OCI-LY7 (cell line): ENCODE data around the gene CD74. TPM values are rescaled to one million over a fixed set of nuclear protein-coding genes. Genes with fewer than 3 reads are reported as not detected.

Experiments
- BruUV-seq: library from RNA; stranded (reverse); fragments of 400-500 nt; replicated peaks from 2 replicates; lab custom pipeline; 2021; lab: Mats Ljungman, UMichigan
- CTCF ChIA-PET: fragments of 300-600 bp; sonication (Branson Sonifier 250); formaldehyde crosslinking; loops from one replicate; lab custom pipeline; 2022; ENCODE audit warnings: antibody characterized with exemption; ENCODE audit not compliant: unreplicated experiment; lab: Charles Lee
- POLR2A ChIA-PET: fragments of 300-600 bp; sonication (Branson Sonifier 250); formaldehyde crosslinking; loops from one replicate; lab custom pipeline; 2022; ENCODE audit warnings: antibody characterized with exemption; lab: Charles Lee
- DNase-seq: peaks from one replicate; pipeline ENCODE4 v3.0.0-alpha.2; 2015; ENCODE audit warnings: low spot score
- H2AFZ ChIP-seq: fragments of 200-600 bp; sonication (generic), shearing (Covaris generic); 2 replicates; pipeline ENCODE4 v1.6.1; 2014; ENCODE audit warnings: mild to moderate bottlenecking, antibody characterized with exemption, low read length, moderate library complexity
- H3K27ac ChIP-seq: fragments of 200-600 bp; sonication (generic); 2 replicates; pipeline ENCODE4 v1.5.1; 2014; ENCODE audit warnings: mixed run types, low read depth, mild to moderate bottlenecking, moderate library complexity, low read length, inconsistent platforms; ENCODE audit not compliant: poor library complexity, severe bottlenecking
- H3K36me3 ChIP-seq: fragments of 200-600 bp; sonication (generic); 2 replicates; pipeline ENCODE4 v1.6.1; 2014; ENCODE audit warnings: mild to moderate bottlenecking, antibody characterized with exemption, low read length, moderate library complexity, mixed read lengths; ENCODE audit not compliant: insufficient read depth
- H3K4me1 ChIP-seq: fragments of 200-600 bp; sonication (generic); 2 replicates; pipeline ENCODE4 v1.5.1; 2014; ENCODE audit warnings: mild to moderate bottlenecking, low read length; ENCODE audit not compliant: insufficient read depth, poor library complexity, severe bottlenecking
- H3K4me2 ChIP-seq: fragments of 200-600 bp; sonication (generic); 2 replicates; pipeline ENCODE4 v1.6.1; 2014; ENCODE audit warnings: mild to moderate bottlenecking, low read length
- H3K4me3 ChIP-seq: fragments of 200-600 bp; sonication (generic); 2 replicates; pipeline ENCODE4 v1.5.1; 2014; ENCODE audit warnings: mild to moderate bottlenecking, low read depth, low read length; ENCODE audit not compliant: poor library complexity, severe bottlenecking
- H3K79me2 ChIP-seq: fragments of 200-600 bp; sonication (generic); 2 replicates; pipeline ENCODE4 v1.6.1; 2016; ENCODE audit warnings: low read depth, mild to moderate bottlenecking, low read length, moderate library complexity, mixed read lengths; ENCODE audit not compliant: insufficient read depth
- H3K9me2 ChIP-seq: fragments of 200-600 bp; sonication (generic); 2 replicates; pipeline ENCODE4 v1.6.1; 2016; ENCODE audit warnings: mild to moderate bottlenecking, low read length, mixed read lengths; ENCODE audit not compliant: insufficient read depth
- H3K9me3 ChIP-seq: fragments of 200-600 bp; sonication (generic); 2 replicates; pipeline ENCODE4 v1.6.1; 2014; ENCODE audit warnings: mild to moderate bottlenecking, mixed run types, low read length, mixed read lengths
- H4K20me1 ChIP-seq: fragments of 200-600 bp; sonication (generic); 2 replicates; pipeline ENCODE4 v1.6.1; 2014; ENCODE audit warnings: mild to moderate bottlenecking, antibody characterized with exemption, low read length, moderate library complexity, mixed read lengths; ENCODE audit not compliant: insufficient read depth
- intact Hi-C: fragments of 100-400 bp; cut with micrococcal nuclease; formaldehyde crosslinking; loops from one replicate; pipeline ENCODE4 v1.10.0; 2022; ENCODE audit not compliant: unreplicated experiment
- total RNA-seq, 2 experiments: library from RNA; depleted of rRNA in 1 of 2; stranded (reverse); fragments of >200 nt in 1 of 2; shearing (Covaris generic) in 1 of 2; gene quantifications; 2 replicates each; pipeline ENCODE4 v1.2.3, GENCODE V29; 2014 to 2022
- TF ChIP-seq, protein P1 (sequence below): fragments of 200-600 bp; sonication (generic); conservative IDR thresholded peaks from 2 replicates; pipeline ENCODE4 v1.5.1; 2014; ENCODE audit warnings: mild to moderate bottlenecking, antibody characterized with exemption, low read length, moderate library complexity, mixed read lengths

Gene CD74
- total RNA-seq, 2 experiments from 2014 or later: 1,759 to 3,686 TPM

DNA sequence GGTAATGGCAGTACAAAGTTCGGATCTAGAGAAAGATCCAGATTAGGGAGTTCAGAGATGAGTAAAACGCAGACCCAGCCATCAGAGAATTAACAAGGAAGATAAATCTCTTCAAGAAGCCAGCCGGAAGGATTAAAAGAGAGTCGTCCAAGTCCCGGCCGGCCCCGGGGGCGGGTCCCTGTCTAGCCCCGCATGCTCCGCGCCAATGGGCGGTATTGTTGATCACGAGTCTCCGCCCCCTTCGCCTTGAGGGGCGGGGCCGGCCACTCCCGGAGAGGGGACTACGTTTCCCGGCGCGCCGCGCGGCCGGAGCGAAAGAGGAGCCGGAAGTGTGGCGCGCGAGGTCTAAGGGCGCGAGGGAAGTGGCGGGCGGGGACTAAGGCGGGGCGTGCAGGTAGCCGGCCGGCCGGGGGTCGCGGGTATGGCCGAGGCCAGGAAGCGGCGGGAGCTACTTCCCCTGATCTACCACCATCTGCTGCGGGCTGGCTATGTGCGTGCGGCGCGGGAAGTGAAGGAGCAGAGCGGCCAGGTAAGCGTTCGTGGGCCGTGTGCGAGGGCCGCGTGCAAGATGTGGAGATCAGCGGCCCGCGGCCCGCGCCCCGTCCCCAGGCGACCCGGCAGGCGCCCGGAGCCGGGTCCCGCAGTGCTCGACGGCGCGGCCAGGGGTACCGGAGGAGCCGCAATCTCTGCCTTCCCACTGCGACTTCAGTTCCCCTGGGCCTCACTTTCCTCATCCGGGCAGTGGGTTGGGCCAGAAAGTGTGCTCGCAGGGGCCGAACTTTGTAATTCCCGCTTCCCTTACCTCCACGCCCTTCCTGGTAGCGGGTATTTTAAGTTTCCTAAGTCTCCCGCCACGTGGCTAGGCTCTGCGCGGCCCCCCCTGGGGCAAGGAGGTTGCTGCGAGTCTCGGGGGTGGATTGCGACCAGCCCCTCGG lies 55.1 kb downstream of the CD74 start, which contains the start of gene TCOF1:
TCOF1 (plus strand) TSS at position 372 of the 935 bp plus-strand sequence; CDS start at position 422, 50 bp downstream.
- Histone ChIP-seq H3K27ac (peak within 1 kb of the TSS; percentile 54), H4K20me1 (peaks cover 19% of the 10 kb centered on the region; the same call in 1 of the 2 replicates), H3K9me3 (no peaks in the 10 kb centered on the region), H3K79me2 (peaks cover 38% of the 10 kb centered on the region), H3K4me2 (peak within 1 kb of the TSS; percentile 76), H3K36me3 (peaks cover 36% of the 10 kb centered on the region), H3K4me1 (peaks cover 38% of the 10 kb centered on the region), H3K9me2 (no peaks in the 10 kb centered on the region), H2AFZ (peak within 1 kb of the TSS; percentile 95), H3K4me3 (peak within 1 kb of the TSS; percentile 93)
- TF ChIP-seq, protein P1, sequence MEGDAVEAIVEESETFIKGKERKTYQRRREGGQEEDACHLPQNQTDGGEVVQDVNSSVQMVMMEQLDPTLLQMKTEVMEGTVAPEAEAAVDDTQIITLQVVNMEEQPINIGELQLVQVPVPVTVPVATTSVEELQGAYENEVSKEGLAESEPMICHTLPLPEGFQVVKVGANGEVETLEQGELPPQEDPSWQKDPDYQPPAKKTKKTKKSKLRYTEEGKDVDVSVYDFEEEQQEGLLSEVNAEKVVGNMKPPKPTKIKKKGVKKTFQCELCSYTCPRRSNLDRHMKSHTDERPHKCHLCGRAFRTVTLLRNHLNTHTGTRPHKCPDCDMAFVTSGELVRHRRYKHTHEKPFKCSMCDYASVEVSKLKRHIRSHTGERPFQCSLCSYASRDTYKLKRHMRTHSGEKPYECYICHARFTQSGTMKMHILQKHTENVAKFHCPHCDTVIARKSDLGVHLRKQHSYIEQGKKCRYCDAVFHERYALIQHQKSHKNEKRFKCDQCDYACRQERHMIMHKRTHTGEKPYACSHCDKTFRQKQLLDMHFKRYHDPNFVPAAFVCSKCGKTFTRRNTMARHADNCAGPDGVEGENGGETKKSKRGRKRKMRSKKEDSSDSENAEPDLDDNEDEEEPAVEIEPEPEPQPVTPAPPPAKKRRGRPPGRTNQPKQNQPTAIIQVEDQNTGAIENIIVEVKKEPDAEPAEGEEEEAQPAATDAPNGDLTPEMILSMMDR: no peak
- POLR2A ChIA-PET: interaction anchor here (0.6 to 1.5 kb wide), 7 partner anchors 9 to 306 kb away, joined by 3 to 4 read pairs (median 3); partner anchors contain the start of gene CD74
- intact Hi-C loops: loop anchor here (1.0 to 5.0 kb wide), 3 partner anchors 55 to 345 kb away; partner anchors contain the start of genes CD74, RBM22 and RPS14
- peak; percentile 99 for DNase-seq
- CTCF ChIA-PET: no interaction called here
- TSS peak; percentile 57 for BruUV-seq

DNA sequence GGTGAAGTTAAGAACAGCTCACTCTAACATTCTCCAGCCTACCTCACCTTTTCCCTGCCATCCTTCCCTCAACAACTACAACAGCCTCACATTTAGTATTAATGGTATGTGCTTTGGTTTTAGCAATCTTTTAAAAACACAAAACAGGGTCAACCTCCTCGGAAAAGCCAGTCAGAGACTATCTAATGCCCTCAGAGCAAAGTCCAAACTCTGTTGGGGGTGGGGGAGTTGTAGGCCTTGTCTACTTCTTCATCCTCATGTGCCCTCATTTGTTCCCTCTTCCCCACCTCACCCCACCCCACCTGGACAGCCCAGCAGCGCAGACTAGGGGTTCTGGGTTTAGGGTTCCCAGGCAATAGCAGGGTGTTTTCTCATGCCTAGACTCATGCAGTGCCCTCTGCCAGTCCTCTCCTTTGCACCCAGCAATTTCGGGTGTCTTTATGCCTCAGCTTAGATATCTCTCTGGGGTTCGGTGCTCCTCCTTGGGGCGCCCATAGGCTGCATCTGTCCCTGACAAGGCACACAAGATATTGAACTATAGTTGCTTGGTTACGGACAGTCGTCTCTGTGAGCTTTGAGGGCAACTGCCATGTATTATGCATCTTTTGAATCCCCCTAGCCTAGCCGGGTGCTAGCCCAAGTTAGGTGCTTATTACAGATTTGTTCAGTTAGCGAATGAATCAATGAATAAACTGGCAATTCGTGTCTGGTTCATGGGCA lies 56.0 kb downstream of the CD74 start:
- TSS peak; percentile 87 for BruUV-seq
- POLR2A ChIA-PET: interaction anchor here (0.8 to 1.3 kb wide), 5 partner anchors 8 to 105 kb away, joined by 3 to 4 read pairs (median 3); no protein-coding TSS in a partner anchor

More for the DNA sequence above, 56.0 kb downstream of the CD74 start:
- Histone ChIP-seq H3K4me1 (peaks cover 43% of the 10 kb centered on the region), H2AFZ (peak overlapping the region; percentile 95), H3K27ac (peak overlapping the region; percentile 20), H3K79me2 (peaks cover 38% of the 10 kb centered on the region), H4K20me1 (peaks cover 19% of the 10 kb centered on the region; the same call in 1 of the 2 replicates), H3K9me2 (no peaks in the 10 kb centered on the region), H3K4me3 (peak overlapping the region; percentile 93), H3K9me3 (no peaks in the 10 kb centered on the region), H3K4me2 (peak overlapping the region; percentile 62), H3K36me3 (peaks cover 27% of the 10 kb centered on the region)
- DNase-seq: no peak
- TF ChIP-seq, protein P1: no peak
- CTCF ChIA-PET: no interaction called here
- intact Hi-C loops: loop anchor here (1.0 to 5.0 kb wide), 3 partner anchors 56 to 346 kb away; partner anchors contain the start of genes CD74, RBM22 and RPS14
